Vein endothelial cell (primary cell): ENCODE measurements around the gene AHR. TPM values are rescaled to one million over a fixed set of nuclear protein-coding genes. Genes with fewer than 3 reads are reported as not detected.

Experiments
- small RNA-seq: library from RNA; depleted of rRNA; stranded (forward); fragments of <200 nt; gene quantifications from one replicate; pipeline ENCODE3, GENCODE V24; 2012
- total RNA-seq: library from RNA; depleted of rRNA; stranded (reverse); fragments of >200 nt; gene quantifications from 2 replicates; pipeline ENCODE4 v1.2.3, GENCODE V29; 2012

The AHR gene
- 117 and 193 TPM in 2 replicates for total RNA-seq

GRCh38 chr7:17298102-17298839 lies at the start of gene AHR:
Gene AHR, plus strand, starts transcription at chr7:17298652. Its CDS starts 613 bp downstream, at chr7:17299265.

Small RNAs within 50 kb of the gene (small RNA-seq; reads per million reads assigned to genes)
- not detected for gene RF00092
